Transverse colon (tissue), 4 donors: ENCODE measurements around the gene RTN4. TPM values are rescaled to one million over a fixed set of nuclear protein-coding genes. Genes with fewer than 3 reads are reported as not detected.

ENCODE experiments used
- DNase-seq: peaks from one replicate; pipeline ENCODE4 v3.0.0-alpha.2; 2019
- H3K27ac ChIP-seq, 4 donors: fragments of 200-600 bp; sonication (generic); 2 replicates each; pipeline ENCODE4 v1.5.1; 2016 to 2018; ENCODE audit warnings: inconsistent platforms in 4 of 4
- H3K27me3 ChIP-seq: fragments of 200-600 bp; sonication (generic); 2 replicates; pipeline ENCODE4 v1.5.1; 2017; ENCODE audit warnings: inconsistent platforms
- H3K36me3 ChIP-seq, 4 donors: fragments of 200-600 bp; sonication (generic); 2 replicates each; pipeline ENCODE4 v1.5.1; 2017 to 2019; ENCODE audit warnings: inconsistent platforms in 4 of 4
- H3K4me1 ChIP-seq, 4 donors: fragments of 200-600 bp; sonication (generic); 2 replicates each; pipeline ENCODE4 v1.5.1; 2017 to 2020; ENCODE audit warnings: inconsistent platforms in 4 of 4
- H3K4me3 ChIP-seq, 4 donors: fragments of 200-600 bp; sonication (generic); 1 replicate in 1 of 4; 2 replicates in 3 of 4; pipeline versions ENCODE4 v1.5.1 to v1.6.1; 2017 to 2019; ENCODE audit warnings: inconsistent platforms in 4 of 4
- H3K9me3 ChIP-seq, 2 donors: fragments of 200-600 bp; sonication (generic); 2 replicates each; pipeline ENCODE4 v1.5.1; 2017 to 2019; ENCODE audit warnings: inconsistent platforms in 2 of 2
- CTCF ChIP-seq, 5 experiments: fragments of 200-600 bp in 3 of 5; fragments of 450-650 bp in 2 of 5; sonication (generic) in 3 of 5; IDR thresholded peaks; 1 replicate in 2 of 5; 2 replicates in 3 of 5; pipeline ENCODE4 v1.5.1; 2016 to 2017; ENCODE audit warnings: antibody characterized with exemption in 5 of 5, inconsistent platforms in 3 of 5, mild to moderate bottlenecking in 2 of 5, moderate library complexity in 1 of 5
- EP300 ChIP-seq: sonication (generic); formaldehyde crosslinking; IDR thresholded peaks from one replicate; pipeline ENCODE4 v1.6.1; 2017; ENCODE audit warnings: antibody characterized with exemption, low read depth
- POLR2A ChIP-seq: fragments of 450-650 bp; IDR thresholded peaks from one replicate; pipeline ENCODE4 v1.6.1; 2016; ENCODE audit warnings: antibody characterized with exemption, mild to moderate bottlenecking, moderate library complexity
- POLR2AphosphoS5 ChIP-seq, 3 donors: sonication (generic); formaldehyde crosslinking; IDR thresholded peaks; one replicate each; pipeline ENCODE4 v1.6.1; 2016; ENCODE audit warnings: antibody characterized with exemption in 3 of 3
- WGBS, 2 donors: methylation state at CpG; one replicate each; pipeline ENCODE4 v1.1.5; 2018; ENCODE audit warnings: low coverage in 1 of 2; 5-methylcytosine and 5-hydroxymethylcytosine counted together
- in situ Hi-C, 4 donors: fragments of 200-750 bp; cut with MboI; loops; one replicate each; pipeline versions ENCODE4 v1.15.0 to v1.15.1; 2017; ENCODE audit warnings: low sequenced_read_pairs in 3 of 4, low pct_ligation_motif_present in 1 of 4, low pct_unique_long_range_greater_than_20kb in 1 of 4
- intact Hi-C: fragments of 100-400 bp; cut with DNase I; formaldehyde crosslinking; loops from one replicate; pipeline ENCODE4 v1.15.1; 2023; ENCODE audit warnings: low total_unique reads
- total RNA-seq, 4 donors: library from RNA; depleted of rRNA; stranded (reverse); fragments of >200 nt; gene quantifications; one replicate each; pipeline ENCODE4 v1.1.0, GENCODE V29; 2016

RTN4 gene
- total RNA-seq, 4 donors from 2014 or later: 82.2 to 212 (median 183) TPM

GRCh38 chr2:55085113-55086040 lies 35.1 kb upstream of the RTN4 start:
- Histone ChIP-seq H3K27me3 (no peaks in the 10 kb centered on the region), H3K4me3 (no peak overlapping the region), H3K9me3 (no peaks in the 10 kb centered on the region), H3K4me1 (no peaks in the 10 kb centered on the region), H3K36me3 (no peaks in the 10 kb centered on the region), H3K27ac (no peak overlapping the region)
- DNase-seq: no peak
- TF ChIP-seq POLR2AphosphoS5 (IDR thresholded peaks at IDR 0.05) (no peak), POLR2A (no peak), EP300 (no peak), CTCF (IDR thresholded peaks at IDR 0.05) (no peak)
- 73 to 74% methylated on average over 5 of the region's 5 CpGs for WGBS, 2 donors
- in situ Hi-C loops: no loop called here
- intact Hi-C loops: no loop called here

GRCh38 chr2:55084641-55085040 lies 34.4 kb upstream of the RTN4 start:
- Histone ChIP-seq H3K4me3 (no peak overlapping the region), H3K4me1 (no peaks in the 10 kb centered on the region), H3K27ac (no peak overlapping the region), H3K27me3 (no peaks in the 10 kb centered on the region), H3K9me3 (no peaks in the 10 kb centered on the region), H3K36me3 (no peaks in the 10 kb centered on the region)
- in situ Hi-C loops: no loop called here
- intact Hi-C loops: no loop called here
- TF ChIP-seq POLR2AphosphoS5 (IDR thresholded peaks at IDR 0.05) (no peak), CTCF (IDR thresholded peaks at IDR 0.05) (no peak), POLR2A (no peak), EP300 (no peak)
- 100% methylated on average over 3 of the region's 3 CpGs; no CpG with 5 or more reads in 1 of the 2 donors for WGBS, 2 donors
- DNase-seq: no peak

GRCh38 chr2:55080204-55080738 lies 30.0 kb upstream of the RTN4 start:
- TF ChIP-seq POLR2AphosphoS5 (IDR thresholded peaks at IDR 0.05) (no peak), EP300 (no peak), CTCF (IDR thresholded peaks at IDR 0.05) (no peak), POLR2A (no peak)
- intact Hi-C loops: no loop called here
- Histone ChIP-seq H3K27me3 (no peaks in the 10 kb centered on the region), H3K36me3 (no peaks in the 10 kb centered on the region), H3K4me1 (no peaks in the 10 kb centered on the region), H3K27ac (no peak overlapping the region), H3K4me3 (no peak overlapping the region), H3K9me3 (no peaks in the 10 kb centered on the region)
- no peak for DNase-seq
- 91 to 92% methylated on average over 2 to 7 of the region's 7 CpGs for WGBS, 2 donors
- in situ Hi-C loops: no loop called here

GRCh38 chr2:55078956-55079355 lies 28.7 kb upstream of the RTN4 start:
- Histone ChIP-seq H3K4me3 (no peak overlapping the region), H3K9me3 (no peaks in the 10 kb centered on the region), H3K4me1 (no peaks in the 10 kb centered on the region), H3K27me3 (no peaks in the 10 kb centered on the region), H3K27ac (no peak overlapping the region), H3K36me3 (no peaks in the 10 kb centered on the region)
- in situ Hi-C loops: no loop called here
- DNase-seq: no peak
- 75 to 78% methylated on average over 2 of the region's 2 CpGs for WGBS, 2 donors
- TF ChIP-seq POLR2A: no peak
- no peak for TF ChIP-seq EP300
- no peak for TF ChIP-seq CTCF (IDR thresholded peaks at IDR 0.05)
- no peak for TF ChIP-seq POLR2AphosphoS5 (IDR thresholded peaks at IDR 0.05)
- intact Hi-C loops: no loop called here
